ENCODE results near the gene ME3.

- TF ChIP-seq, protein P1, sequence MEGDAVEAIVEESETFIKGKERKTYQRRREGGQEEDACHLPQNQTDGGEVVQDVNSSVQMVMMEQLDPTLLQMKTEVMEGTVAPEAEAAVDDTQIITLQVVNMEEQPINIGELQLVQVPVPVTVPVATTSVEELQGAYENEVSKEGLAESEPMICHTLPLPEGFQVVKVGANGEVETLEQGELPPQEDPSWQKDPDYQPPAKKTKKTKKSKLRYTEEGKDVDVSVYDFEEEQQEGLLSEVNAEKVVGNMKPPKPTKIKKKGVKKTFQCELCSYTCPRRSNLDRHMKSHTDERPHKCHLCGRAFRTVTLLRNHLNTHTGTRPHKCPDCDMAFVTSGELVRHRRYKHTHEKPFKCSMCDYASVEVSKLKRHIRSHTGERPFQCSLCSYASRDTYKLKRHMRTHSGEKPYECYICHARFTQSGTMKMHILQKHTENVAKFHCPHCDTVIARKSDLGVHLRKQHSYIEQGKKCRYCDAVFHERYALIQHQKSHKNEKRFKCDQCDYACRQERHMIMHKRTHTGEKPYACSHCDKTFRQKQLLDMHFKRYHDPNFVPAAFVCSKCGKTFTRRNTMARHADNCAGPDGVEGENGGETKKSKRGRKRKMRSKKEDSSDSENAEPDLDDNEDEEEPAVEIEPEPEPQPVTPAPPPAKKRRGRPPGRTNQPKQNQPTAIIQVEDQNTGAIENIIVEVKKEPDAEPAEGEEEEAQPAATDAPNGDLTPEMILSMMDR (IDR thresholded peaks at IDR 0.05): no peak
- TF ChIP-seq EZH2 (IDR thresholded peaks at IDR 0.05; ENCODE audit: borderline replicate concordance, insufficient read depth, low read depth, low read length, poor library complexity, severe bottlenecking): no peak
Measured at GRCh38 chr11:86704710-86705109, 32.3 kb upstream of the ME3 start.
